Activated T-cell treated with anti-CD3 and anti-CD28 coated beads for 24 hours (primary cell): ENCODE measurements around the gene FZD1.

ENCODE experiments used
- DNase-seq: peaks from one replicate; pipeline ENCODE4 v3.0.0-alpha.2; 2020; ENCODE audit warnings: low read depth

FZD1 gene

DNA sequence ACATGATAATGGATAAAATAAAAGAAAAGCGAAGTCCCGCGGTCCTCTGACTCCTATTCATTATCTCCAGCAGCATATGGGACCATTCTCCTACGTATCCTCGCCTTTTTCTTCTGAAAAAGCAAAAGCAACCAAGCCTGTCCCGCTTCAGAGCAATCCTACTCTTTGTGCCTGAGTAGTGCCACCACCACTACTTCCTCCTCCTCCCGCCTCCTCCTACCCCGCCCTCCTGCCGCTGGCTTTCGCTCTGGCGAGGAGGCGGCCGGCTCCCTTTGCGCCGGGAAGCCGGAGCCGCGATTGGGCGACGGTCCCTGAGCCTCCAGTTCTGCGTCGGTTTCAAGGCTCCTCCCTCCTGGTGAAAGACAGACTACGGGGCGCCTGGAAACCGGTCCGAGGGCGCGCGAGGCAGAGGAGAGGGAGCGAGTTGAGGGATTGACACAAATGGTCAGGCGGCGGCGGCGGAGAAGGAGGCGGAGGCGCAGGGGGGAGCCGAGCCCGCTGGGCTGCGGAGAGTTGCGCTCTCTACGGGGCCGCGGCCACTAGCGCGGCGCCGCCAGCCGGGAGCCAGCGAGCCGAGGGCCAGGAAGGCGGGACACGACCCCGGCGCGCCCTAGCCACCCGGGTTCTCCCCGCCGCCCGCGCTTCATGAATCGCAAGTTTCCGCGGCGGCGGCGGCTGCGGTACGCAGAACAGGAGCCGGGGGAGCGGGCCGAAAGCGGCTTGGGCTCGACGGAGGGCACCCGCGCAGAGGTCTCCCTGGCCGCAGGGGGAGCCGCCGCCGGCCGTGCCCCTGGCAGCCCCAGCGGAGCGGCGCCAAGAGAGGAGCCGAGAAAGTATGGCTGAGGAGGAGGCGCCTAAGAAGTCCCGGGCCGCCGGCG, at the start of gene FZD1:
TSS of gene FZD1 (plus strand) at position 388 of the 878 bp plus-strand sequence. CDS start at position 836, 448 bp downstream.
- DNase-seq = peak; percentile 60

DNA sequence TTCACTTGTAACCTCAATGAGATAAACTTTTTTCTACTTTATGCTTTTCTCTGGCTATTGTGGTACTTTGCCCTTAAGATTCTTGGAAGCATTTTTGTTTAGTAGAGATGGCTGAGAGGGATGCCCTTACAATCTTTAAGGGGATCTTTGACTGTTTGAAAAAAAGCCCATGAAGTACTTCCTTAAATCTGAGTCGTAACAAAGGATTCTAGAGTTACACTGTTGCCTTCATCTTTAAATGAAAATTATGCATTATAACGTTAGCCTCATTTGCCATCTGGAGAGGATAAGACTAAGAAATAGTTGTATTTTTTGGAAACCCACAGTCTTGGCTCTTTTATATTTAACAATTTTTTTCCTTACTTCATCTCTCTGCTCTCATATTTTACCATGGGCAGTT, 37.8 kb upstream of the FZD1 start:
- no peak for DNase-seq

DNA sequence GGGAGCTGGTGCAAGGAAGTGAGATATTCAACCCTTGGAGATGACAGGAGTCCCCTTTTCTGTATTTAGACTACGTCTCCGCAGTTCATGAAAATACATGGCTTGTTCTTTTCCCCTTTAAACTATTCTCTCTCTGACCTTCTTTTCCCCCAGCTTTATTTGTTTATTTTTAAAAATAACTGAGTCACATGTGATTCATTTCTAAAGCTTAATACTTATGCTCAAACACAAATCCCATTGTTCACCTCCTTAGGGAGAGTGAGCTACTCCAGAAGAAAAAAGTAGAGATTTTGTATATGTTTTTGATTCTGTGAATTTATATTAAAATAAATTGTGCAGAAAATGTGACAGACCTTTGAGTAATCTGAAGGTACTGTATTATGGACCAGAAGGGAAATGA, 35.9 kb upstream of the FZD1 start:
- DNase-seq = no peak

DNA sequence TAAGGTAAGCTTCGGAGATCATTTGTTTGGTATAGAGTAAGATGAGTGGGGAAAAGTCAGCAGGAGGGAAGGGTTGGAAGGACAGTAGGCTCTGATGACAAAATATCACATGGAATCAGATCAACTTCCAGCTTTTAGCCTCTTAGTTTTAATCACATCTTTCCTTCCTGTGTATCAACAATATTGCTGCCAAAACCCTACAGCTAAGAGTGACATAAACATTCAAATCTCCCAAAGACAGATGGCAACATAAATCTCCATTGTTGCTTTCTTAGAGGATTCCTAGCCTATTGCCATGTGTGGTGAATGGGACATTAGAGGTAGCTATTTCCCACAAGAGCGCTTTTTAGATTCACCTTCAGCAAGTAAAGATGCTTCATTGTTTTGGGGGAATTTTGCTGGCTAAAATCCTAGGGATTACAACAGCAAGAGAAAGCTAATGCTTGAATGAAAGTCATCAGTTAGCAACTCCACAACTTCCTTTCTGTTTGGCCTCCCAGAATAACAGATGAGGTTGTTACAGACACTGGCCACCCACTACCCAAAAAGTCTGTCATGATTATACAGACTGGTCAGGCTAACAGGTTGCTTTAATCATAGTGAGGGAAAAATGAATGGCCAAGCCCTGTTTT, 35.2 kb upstream of the FZD1 start:
- no peak for DNase-seq

DNA sequence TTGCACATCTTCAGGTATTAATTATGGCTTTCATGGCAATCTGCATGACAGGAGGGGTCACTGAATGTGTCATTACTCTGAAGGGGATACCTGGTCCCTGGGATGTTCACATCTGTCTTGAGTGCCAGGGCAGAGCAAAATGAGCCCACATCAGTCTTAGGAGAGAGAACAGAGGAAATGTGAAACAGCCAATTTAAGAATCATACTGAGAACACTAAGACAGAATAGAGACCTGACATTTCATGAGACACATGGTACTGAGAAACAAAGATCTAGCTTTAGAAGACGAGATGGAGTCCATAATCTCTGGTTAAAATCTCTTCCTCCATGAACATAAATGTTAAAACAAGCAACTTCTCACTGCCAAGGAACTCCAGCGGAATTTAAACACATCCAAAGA, 34.1 kb upstream of the FZD1 start:
- no peak for DNase-seq

DNA sequence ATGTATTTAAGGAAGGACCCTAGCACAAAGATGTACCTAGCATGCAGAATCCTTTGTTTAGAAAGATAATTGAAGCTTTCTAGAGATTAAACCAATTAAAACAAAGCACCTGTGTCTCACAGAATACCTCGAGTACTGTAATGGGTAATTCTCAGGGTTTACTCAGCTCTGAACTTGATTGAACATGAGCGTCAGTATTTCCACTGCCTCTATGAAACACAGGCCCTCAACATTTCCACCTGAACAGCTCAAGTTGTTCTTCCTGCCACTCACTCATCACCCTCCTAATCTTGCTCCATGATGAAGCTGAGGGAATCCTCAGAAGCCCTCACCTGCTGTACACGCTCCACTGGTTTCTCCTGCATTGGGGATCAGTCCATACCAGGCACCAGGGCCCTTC, 33.7 kb upstream of the FZD1 start:
- DNase-seq = no peak

DNA sequence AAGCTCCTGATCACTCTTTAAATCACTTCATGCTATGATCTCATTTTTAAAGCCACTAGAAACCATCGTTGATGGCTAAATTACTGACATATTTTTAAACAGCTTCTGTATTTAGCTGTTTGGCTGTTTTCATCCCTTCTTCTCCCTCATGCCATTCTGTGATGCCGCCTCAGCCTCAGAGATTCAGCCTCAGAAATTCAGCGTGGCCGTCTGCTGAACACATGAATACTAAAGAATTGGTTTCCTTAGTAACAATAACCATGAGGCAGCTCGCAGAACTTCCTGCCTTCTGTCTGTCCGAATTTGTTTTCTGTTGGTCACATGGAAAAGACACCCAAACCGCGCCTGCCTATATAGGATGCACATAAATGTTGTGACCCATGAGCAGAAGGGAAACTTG, 31.0 kb upstream of the FZD1 start:
- no peak for DNase-seq

DNA sequence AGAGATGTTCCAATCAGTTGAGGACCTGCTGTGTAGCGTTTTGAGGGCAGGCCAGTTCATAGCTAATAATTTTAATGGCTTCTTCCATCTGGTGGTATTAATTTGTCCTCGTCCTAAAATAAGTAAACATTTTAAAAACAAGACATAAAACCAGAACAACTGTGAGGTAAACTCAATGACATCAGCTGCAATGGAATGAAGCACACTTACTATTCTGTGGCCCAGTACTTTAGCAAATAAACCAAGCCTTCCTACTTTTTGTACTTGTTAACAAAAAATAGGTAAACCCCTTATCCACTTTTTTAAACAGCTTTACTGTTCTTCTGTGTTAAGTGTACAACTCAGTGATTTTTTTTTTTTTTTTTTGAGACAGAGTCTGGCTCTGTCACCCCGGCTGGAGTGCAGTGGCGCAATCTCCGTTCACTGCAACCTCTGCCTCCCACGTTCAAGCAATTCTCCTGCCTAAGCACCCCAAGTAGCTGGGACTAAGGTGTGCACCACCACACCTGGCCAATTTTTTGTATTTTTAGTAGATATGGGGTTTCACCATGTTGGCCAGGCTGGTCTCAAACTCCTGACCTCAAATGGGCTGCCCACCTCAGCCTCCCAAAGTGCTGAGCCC, 28.9 kb upstream of the FZD1 start:
- no peak for DNase-seq

DNA sequence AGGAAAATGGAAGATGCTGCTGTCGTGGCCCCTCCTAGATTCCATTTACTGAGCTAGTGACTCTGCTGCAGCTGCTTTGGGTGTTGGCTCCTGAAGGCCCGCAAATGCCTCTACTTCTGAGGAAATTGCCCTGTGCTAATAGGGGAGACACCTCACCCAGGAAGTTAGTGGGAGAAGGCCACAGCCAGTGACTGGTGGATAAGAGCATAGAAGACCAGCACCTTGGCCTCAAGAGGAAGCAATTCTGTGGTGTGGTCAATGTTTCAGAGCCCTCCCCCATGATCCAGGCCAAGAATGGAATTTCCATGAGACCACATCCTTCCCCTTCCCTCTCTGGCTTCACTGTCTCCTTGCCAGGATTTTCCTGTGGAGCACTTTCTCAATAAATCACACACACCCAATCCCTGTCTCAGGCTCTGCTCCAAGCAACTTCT, 25.0 kb upstream of the FZD1 start:
- no peak for DNase-seq

DNA sequence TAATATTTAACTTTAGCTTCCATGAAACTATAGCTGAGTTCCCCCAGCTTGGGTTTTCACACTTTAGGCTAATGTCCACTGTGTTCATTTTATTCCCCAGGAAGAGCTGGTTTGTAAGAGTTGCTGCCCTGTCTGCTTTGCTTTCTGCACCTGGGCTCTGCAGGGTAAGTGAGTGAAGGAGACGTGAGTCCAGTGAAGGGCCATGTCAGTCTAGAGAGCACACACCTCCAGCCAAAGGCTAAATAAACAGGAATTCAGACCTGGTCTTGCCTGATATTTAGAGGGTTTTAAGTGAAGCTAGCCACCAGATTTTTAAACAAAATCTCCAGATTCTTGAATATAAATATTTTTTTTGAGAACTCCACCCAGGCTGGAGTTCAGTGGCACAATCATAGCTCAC, 24.5 kb upstream of the FZD1 start:
- DNase-seq = no peak

DNA sequence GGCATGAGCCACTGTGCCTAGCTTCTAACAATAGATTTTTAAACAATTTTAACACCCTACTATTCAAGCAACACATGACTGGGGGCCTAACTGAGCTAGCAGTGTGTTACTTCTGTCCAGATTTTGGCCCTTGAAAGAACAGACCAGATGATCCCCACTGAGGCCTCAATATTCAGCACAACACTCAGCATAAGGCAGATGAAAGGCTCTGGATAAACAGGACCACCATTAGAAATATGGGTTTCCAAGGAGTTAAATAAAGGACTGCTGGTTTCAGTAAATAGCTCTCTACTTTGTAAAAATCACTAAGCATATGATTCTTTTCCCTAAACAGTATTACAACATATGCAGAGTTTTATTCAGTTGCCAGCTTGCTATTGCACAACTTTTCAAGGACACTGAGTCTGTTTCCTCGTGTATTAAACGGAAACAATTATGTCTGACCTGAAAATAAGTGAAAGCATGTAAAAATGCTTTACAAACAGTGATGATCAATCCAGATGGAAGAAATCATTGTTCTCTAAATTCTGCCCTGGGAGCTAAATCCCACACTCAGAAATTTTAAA, 23.8 kb upstream of the FZD1 start:
- no peak for DNase-seq

DNA sequence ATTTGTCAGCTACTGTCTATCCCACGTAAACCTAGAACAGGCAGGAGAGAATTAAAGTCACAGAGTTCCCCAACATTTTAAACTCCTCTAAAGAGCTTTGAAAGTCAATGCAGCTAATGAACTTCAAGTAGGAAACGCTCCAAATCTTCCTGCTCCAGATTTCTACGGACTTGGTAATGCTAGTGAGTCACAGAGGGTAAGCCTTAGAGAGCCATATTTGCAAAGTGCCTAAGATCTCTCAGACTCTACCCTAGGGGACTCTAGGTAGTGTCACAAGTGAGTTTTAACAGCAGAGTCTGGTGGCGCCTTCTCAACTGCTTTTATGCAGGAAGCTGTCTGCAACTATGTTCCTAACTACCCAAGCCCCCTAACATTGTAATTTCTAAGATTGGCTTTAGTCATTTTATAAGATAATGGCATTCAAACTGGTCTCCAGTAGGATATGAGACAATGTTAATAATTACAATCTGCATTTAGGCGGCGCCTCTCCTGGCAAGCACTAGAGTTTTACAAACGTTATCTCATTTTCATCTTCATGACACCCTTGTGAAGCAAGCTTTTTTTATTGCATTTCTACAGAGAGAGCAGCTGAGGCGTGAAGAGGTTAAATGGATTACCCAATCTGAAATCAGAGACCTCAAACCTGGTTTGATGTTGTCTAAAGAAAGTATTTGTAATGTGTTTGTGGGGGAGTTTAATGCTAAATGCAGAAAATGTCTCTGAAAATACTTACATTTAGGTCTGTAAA, 22.0 kb upstream of the FZD1 start:
- no peak for DNase-seq

DNA sequence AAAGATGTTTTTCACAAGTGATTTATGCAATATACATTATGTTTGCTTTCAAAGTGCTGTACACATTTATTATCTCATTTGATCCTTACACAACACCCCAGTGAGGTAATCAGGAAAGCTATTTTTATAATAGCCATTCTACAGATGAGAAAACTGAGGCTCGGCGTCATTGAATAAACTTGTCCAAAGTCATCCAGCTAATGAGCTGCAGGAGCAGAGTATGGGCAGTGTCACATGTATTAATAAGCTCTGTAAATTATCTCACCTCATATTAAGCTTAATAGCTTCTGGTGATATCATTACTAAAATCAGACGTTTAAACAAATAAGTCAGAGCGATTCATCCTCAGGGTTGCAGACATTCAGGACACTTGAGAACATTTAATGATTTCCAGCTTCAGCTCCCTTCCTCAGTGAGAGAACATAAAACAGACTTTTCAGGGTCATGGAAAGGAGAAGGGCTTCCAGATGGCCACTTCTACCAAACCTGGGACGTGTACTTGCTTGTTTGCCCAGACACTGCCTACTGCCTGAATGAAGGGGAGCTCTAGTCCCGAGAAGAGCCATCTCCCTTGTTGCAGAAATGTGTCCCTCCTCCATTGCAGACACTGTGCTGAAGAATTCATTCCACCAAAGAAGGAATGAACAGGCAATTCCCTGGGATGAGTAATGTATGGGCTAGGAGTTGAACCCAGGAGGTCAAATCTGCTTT, 20.5 kb upstream of the FZD1 start:
- DNase-seq = no peak

DNA sequence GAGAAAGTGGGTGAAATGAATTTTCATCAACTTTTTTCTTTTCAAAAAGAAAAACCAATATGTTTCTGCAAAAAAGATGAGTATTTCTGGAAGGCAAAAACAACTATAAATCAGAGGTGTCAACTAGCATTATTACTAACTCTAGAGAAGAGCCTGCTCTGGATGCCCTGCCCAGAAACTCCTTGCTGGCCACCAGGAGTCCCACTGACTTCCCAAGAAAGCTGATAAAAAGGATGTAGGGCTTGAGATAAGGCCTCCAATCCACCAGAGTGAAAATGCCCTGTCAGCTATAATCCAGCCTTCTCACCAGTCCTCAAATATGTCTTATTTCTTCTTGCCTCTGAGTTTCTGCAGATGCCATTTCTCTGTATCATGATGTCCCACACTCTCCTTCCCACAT, 16.7 kb upstream of the FZD1 start:
- DNase-seq = no peak

DNA sequence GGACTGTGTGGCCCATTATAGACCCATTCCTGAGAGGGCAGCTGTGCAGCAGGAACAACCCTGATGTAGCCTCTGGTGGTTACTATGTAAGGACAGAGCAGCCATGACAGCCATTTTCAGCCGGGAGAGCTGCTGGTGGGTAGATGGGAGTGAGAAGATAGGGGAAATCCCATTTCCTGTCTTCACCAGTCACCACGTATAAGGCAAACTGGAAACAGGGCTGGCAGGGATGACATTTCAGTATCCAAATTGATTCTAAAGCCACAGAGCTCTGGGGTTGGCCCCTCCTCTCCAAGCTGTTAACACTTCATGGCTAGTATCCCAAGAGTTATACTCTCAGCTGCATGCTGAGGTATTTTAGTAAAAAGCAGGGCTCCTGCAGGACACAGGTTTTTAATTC, 15.2 kb upstream of the FZD1 start:
- DNase-seq = no peak

DNA sequence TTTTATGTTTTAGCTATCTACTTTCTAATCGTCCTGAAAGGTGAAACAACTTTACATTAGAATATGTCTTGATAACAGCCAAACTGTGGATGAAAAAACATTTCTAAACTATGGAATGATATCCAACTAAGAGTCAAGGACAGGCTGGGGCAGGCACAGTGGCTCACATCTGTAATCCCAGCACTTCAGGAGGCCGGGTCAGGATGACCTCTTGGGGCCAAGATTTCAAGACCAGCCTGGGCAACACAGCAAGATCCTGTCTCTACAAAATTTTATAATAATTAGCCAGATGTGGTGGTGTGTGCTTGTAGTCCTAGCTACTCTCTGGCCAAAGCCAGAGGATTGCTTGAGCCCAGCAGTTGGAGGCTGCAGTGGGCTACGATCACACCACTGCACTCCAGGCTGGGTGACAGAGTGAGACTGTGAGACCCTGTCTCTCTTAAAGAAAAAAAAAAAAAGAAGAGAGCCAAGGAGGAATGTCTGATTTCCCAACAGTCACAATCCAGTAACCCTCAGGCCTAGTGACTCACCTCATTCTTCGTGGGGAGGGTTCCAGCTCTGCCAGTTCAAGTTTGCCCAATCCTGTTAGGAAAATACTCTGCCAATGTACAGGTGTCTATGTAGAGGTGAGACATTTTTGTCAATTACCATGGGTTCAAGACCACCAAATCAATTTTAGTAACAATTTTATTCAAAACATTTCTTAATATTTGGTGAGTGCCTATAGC, 14.6 kb upstream of the FZD1 start:
- DNase-seq = no peak

DNA sequence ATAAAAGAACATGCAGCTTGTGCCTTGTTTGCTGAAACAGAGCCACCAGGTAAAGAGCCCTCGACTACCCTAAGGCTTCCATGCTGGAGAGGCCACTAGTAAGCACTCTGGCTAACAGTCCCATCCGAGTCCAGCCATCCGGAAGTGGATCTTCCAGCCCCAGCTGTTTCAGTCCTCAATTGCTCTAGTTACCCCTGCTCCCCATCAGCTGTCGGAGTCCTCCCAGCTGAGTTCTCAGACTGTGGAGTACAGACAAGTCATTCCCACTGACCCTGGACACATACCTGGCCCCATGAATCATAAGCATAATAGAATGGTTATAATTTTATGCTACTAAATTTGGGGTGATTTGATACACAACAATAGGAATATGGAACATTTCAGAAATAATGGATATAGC, 13.5 kb upstream of the FZD1 start:
- no peak for DNase-seq

DNA sequence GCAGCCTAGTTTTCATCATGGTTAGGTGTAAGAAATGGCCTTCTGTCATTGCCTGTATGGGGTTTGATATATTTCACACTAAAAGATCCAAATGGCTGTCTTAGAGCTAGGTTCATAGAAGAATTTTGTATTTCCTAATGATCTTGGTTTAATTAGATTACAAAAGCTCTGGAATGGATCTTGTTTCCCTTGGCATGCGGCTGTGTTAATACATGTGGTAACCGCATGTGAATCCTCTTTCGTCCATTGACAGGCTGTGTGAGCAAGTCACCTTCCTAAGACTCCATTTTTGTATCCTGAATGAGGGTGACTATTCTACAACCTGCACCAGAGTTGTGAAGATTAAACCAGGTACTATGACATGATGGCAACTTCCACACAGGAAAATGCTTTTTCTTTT, 12.4 kb upstream of the FZD1 start:
- no peak for DNase-seq

DNA sequence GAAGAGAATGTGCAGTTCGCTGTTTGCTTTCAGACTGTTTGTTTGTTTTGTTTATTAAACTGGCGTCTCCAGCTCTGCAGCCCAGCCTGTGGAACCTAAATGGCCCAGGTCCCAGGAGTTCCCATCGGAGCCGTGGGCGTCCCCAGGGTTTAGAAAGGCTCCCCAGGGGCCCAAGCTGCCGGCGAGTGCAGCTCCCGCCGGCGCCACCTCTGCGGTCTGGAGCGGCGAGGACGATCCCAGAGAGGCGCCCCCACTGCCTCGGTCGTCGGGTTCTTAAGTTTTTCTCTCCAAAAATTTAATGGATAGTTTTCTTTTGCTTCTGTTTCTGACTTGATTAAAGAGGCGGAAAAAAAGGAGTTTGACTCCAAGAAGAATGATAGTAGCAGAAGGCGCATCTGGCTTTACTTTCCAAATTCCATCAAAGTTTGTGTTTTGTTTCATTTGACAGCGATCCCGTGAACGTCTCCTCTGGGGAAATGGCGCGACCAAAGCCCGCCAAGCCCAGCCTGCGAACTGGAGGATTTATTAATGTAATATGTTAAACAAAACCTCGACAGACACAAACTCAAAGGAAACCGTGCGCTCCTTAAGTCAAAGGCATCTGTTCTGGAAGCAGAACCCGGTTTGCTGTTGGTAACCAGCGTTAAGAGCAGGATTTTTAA, 718 bp upstream of the FZD1 start:
- no peak for DNase-seq
